ENCODE measurements around the gene GPR161. TPM values are rescaled to one million over a fixed set of nuclear protein-coding genes. Genes with fewer than 3 reads are reported as not detected.

Gene GPR161
- total and polyA plus RNA-seq, 10 of the 15 experiments (the other 5 are each of a cell fraction or from before 2014, with no cell fraction given), result 0.07 to 0.49 (median 0.34) TPM; not detected in 2

- DNase-seq (ENCODE audit: low read depth, low spot score) (no peak), ATAC-seq (no peak), FAIRE-seq (no peak)
- no peak overlapping the region for H3K4me3 ChIP-seq
- H3K79me2 ChIP-seq (ENCODE audit: control insufficient read depth, insufficient read depth, low read length), result no peaks in the 10 kb centered on the region
- ChIA-PET RAD21 (ENCODE audit: unreplicated experiment) (no interaction called here), CTCF (interaction anchor here (2.0 kb wide), 1 partner anchor 51 kb away, joined by 5 read pairs; no protein-coding TSS in a partner anchor), SMC1A (ENCODE audit: uncharacterized antibody, unreplicated experiment) (interaction anchor here (0.7 to 1.7 kb wide), 5 partner anchors 9 to 32 kb away, joined by 3 to 6 read pairs (median 3); no protein-coding TSS in a partner anchor), POLR2A (no interaction called here)
- in situ Hi-C loops (cut with MboI) (no loop called here), intact Hi-C loops (cut with micrococcal nuclease; ENCODE audit: unreplicated experiment) (no loop called here)
- no peaks in the 10 kb centered on the region for H4K20me1 ChIP-seq (ENCODE audit: control insufficient read depth, insufficient read depth)
- 72% methylated on average over 4 of the region's 4 CpGs for WGBS (ENCODE audit: insufficient coverage, insufficient replicate concordance, low lambda C conversion rate, missing lambda C conversion rate)
- no peak overlapping the region for H3K9ac ChIP-seq (ENCODE audit: control insufficient read depth, insufficient read depth, low read length)
- no peak overlapping the region for H3K27ac ChIP-seq (ENCODE audit: control insufficient read depth, insufficient read depth)
- peaks cover 4% of the 10 kb centered on the region; the same call in 1 of the 2 replicates for H3K4me1 ChIP-seq (ENCODE audit: control insufficient read depth, insufficient read depth, low read length)
- TF ChIP-seq YY1 (IDR thresholded peaks at IDR 0.05; ENCODE audit: low read depth, low read length) (no peak), RAD51 (IDR thresholded peaks at IDR 0.05) (no peak), SUPT20H (IDR thresholded peaks at IDR 0.05; ENCODE audit: borderline replicate concordance, control insufficient read depth, low read depth, low read length) (no peak), EP300 (IDR thresholded peaks at IDR 0.05; ENCODE audit: borderline replicate concordance in 1 of 2, control insufficient read depth in 1 of 2, low read depth in 2 of 2, low read length in 2 of 2) (no peak), IRF4 (IDR thresholded peaks at IDR 0.05; ENCODE audit: low read depth, low read length) (no peak), TCF7 (IDR thresholded peaks at IDR 0.05; ENCODE audit: borderline replicate concordance) (no peak), NKRF (conservative IDR thresholded peaks at IDR 0.05) (no peak)
- TF ChIP-seq, protein P1, sequence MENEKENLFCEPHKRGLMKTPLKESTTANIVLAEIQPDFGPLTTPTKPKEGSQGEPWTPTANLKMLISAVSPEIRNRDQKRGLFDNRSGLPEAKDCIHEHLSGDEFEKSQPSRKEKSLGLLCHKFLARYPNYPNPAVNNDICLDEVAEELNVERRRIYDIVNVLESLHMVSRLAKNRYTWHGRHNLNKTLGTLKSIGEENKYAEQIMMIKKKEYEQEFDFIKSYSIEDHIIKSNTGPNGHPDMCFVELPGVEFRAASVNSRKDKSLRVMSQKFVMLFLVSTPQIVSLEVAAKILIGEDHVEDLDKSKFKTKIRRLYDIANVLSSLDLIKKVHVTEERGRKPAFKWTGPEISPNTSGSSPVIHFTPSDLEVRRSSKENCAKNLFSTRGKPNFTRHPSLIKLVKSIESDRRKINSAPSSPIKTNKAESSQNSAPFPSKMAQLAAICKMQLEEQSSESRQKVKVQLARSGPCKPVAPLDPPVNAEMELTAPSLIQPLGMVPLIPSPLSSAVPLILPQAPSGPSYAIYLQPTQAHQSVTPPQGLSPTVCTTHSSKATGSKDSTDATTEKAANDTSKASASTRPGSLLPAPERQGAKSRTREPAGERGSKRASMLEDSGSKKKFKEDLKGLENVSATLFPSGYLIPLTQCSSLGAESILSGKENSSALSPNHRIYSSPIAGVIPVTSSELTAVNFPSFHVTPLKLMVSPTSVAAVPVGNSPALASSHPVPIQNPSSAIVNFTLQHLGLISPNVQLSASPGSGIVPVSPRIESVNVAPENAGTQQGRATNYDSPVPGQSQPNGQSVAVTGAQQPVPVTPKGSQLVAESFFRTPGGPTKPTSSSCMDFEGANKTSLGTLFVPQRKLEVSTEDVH (IDR thresholded peaks at IDR 0.05; ENCODE audit: low read depth, partially characterized antibody), result no peak
- TF ChIP-seq, protein P2, sequence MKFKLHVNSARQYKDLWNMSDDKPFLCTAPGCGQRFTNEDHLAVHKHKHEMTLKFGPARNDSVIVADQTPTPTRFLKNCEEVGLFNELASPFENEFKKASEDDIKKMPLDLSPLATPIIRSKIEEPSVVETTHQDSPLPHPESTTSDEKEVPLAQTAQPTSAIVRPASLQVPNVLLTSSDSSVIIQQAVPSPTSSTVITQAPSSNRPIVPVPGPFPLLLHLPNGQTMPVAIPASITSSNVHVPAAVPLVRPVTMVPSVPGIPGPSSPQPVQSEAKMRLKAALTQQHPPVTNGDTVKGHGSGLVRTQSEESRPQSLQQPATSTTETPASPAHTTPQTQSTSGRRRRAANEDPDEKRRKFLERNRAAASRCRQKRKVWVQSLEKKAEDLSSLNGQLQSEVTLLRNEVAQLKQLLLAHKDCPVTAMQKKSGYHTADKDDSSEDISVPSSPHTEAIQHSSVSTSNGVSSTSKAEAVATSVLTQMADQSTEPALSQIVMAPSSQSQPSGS (IDR thresholded peaks at IDR 0.05; ENCODE audit: low read length), result no peak
- H3K9me3 ChIP-seq (replicated peaks; ENCODE audit: control insufficient read depth, insufficient read depth, low read length), result no peaks in the 10 kb centered on the region
- H3K27me3 ChIP-seq (replicated peaks in 1 of 2; ENCODE audit: control insufficient read depth in 2 of 2, insufficient read depth in 2 of 2, low read length in 1 of 2), result no peaks in the 10 kb centered on the region
- H3K4me2 ChIP-seq (ENCODE audit: control insufficient read depth, insufficient read depth), result no peak overlapping the region
- no peaks in the 10 kb centered on the region; a peak in 2 of 4 replicates for H3K36me3 ChIP-seq (ENCODE audit: control insufficient read depth in 2 of 2, insufficient read depth in 2 of 2, low read length in 1 of 2)
- no peak overlapping the region for H2AFZ ChIP-seq (ENCODE audit: control insufficient read depth, low read depth, low read length)
- no TSS peak for BruUV-seq (replicated peaks)
These were observed 105.1 kb downstream of the GPR161 start for GRCh38 chr1:168031627-168032026.
